K562 (cell line): Measurements from ENCODE around the gene MAP1LC3B. TPM values are rescaled to one million over a fixed set of nuclear protein-coding genes. Genes with fewer than 3 reads are reported as not detected.

Experiments
- HDAC3 ChIP-seq: fragments of 450-650 bp; IDR thresholded peaks from 2 replicates; pipeline ENCODE4 v1.6.1; 2018; ENCODE audit warnings: borderline replicate concordance, mild to moderate bottlenecking, moderate library complexity; ENCODE audit not compliant: partially characterized antibody
- HMBOX1 ChIP-seq: sonication (generic); IDR thresholded peaks from 2 replicates; pipeline ENCODE4 v1.6.1; 2016
- KDM4B ChIP-seq, 2 experiments: fragments of 450-650 bp in 1 of 2; sonication (generic) in 1 of 2; IDR thresholded peaks; 2 replicates each; pipeline ENCODE4 v1.6.1; 2016 to 2017; ENCODE audit warnings: borderline replicate concordance in 2 of 2, antibody characterized with exemption in 1 of 2, low read depth in 1 of 2, mild to moderate bottlenecking in 1 of 2
- LEF1 ChIP-seq: fragments of 450-650 bp; IDR thresholded peaks from 2 replicates; pipeline ENCODE4 v1.6.1; 2016; ENCODE audit warnings: mild to moderate bottlenecking
- MAX ChIP-seq: sonication (generic); formaldehyde crosslinking; IDR thresholded peaks from 2 replicates; pipeline ENCODE4 v1.9.0; 2022; ENCODE audit warnings: mild to moderate bottlenecking, missing genetic modification reagents
- MITF ChIP-seq: IDR thresholded peaks from 2 replicates; pipeline ENCODE4 v1.6.1; 2014; ENCODE audit warnings: antibody characterized with exemption
- PHTF2 ChIP-seq: fragments of 250-450 bp; sonication (Bioruptor Pico); IDR thresholded peaks from 2 replicates; pipeline ENCODE4 v1.5.0; 2021; ENCODE audit warnings: mild to moderate bottlenecking
- SMARCA4 ChIP-seq: fragments of 450-650 bp; IDR thresholded peaks from 2 replicates; pipeline ENCODE4 v1.6.1; 2016
- SOX6 ChIP-seq: fragments of 450-650 bp; IDR thresholded peaks from 2 replicates; pipeline ENCODE4 v1.6.1; 2014; ENCODE audit warnings: mild to moderate bottlenecking
- TEAD1 ChIP-seq, 2 experiments: fragments of 450-650 bp in 1 of 2; sonication (generic) in 1 of 2; formaldehyde crosslinking; IDR thresholded peaks; 2 replicates each; pipeline versions ENCODE4 v1.4.0 to v1.8.0; 2020 to 2022; ENCODE audit warnings: mild to moderate bottlenecking in 2 of 2, missing genetic modification reagents in 1 of 2
- ZBTB17 ChIP-seq: fragments of 450-650 bp; formaldehyde crosslinking; IDR thresholded peaks from 2 replicates; pipeline ENCODE4 v1.4.0; 2020; ENCODE audit warnings: mild to moderate bottlenecking
- ZNF398 ChIP-seq: fragments of 250-450 bp; sonication (Bioruptor Pico); IDR thresholded peaks from 2 replicates; pipeline ENCODE4 v1.8.0; 2021; ENCODE audit warnings: moderate library complexity, mild to moderate bottlenecking, inconsistent platforms
- ZSCAN32 ChIP-seq: fragments of 450-650 bp; formaldehyde crosslinking; IDR thresholded peaks from 2 replicates; pipeline ENCODE4 v1.4.0; 2020; ENCODE audit warnings: mild to moderate bottlenecking, moderate library complexity
- polyA plus RNA-seq, 8 experiments: library from polyadenylated mRNA; depleted of rRNA in 4 of 8; stranded (reverse) in 5 of 8; unstranded in 3 of 8; fragments of >200 nt; fragmentation: Nextera tagmentation in 2 of 8; fragmentation: Illumina TruSeq in 1 of 8; extraction: Ambion mirVana in 2 of 8; extraction: Trizol in 1 of 8; gene quantifications; 2 replicates each; pipeline versions ENCODE4 v1.2.1 to v1.2.3, GENCODE V29; 2011 to 2014; ENCODE audit warnings: inconsistent platforms in 1 of 8, missing spikeins in 1 of 8
- total RNA-seq, 7 experiments: library from RNA; depleted of rRNA in 6 of 7; stranded (reverse); fragments of >200 nt in 6 of 7; fragmentation: Illumina TruSeq in 2 of 7; extraction: Trizol in 2 of 7; gene quantifications; 2 replicates each; pipeline versions ENCODE4 v1.2.1 to v1.2.3, GENCODE V29; 2011 to 2021; ENCODE audit warnings: low replicate concordance in 1 of 7
- TF ChIP-seq, protein P1 (sequence below): sonication (generic); formaldehyde crosslinking; IDR thresholded peaks from 2 replicates; pipeline ENCODE4 v1.8.0; 2022; ENCODE audit warnings: mild to moderate bottlenecking, missing genetic modification reagents, borderline replicate concordance
- TF ChIP-seq, protein P2 (sequence below): fragments of 250-450 bp; sonication (Bioruptor Pico); IDR thresholded peaks from 2 replicates; pipeline ENCODE4 v1.8.0; 2022; ENCODE audit warnings: moderate library complexity, mild to moderate bottlenecking, inconsistent platforms
- TF ChIP-seq, protein P3 (sequence below): sonication (generic); formaldehyde crosslinking; IDR thresholded peaks from 2 replicates; pipeline ENCODE4 v1.8.1; 2023; ENCODE audit warnings: mild to moderate bottlenecking, missing genetic modification reagents

Gene MAP1LC3B
- total and polyA plus RNA-seq, 9 of the 15 experiments (the other 6 are each of a cell fraction or from before 2014, with no cell fraction given): 16.0 to 81.5 (median 36.7) TPM

DNA sequence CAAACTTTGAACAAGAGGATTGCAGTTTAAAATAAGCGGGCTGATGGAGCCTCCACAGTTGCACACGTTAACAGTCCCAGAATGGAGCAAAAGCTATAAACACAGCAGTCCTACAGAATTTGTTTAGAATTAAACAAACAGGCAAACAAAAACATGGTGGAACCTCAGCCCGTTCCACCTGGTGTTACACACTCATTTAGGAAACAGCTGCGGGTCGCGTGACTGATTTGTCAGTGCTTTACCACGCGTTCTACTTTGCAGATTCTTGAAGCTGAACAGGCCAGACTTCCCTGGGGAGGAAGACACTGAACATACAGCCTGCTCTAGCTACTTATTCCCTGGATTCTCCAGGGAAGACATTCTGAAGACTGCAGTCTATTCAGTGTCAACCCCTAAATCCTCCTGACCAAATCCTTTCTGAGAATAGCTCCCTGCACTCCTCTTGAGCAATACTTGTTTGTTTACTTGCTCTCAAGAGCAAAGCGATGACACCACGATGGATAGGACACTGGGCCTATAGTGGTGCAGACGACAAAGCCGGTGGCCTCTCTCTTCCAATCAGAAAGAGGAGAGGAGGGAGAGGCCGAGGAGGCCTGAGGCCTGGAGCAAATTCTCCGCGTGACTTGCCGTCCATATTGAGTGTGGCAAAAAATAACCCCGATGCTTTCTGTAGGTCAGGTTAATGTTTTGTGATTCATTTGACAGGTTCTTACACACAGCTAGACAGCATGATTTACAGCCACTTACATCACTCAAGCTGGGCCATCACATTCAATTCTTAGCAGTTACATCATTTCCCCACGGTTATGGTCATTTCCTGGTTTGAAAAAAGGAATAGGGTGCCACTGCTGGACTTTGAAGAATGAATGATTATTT is 4.0 kb upstream of the MAP1LC3B start (continued):
- TF ChIP-seq, protein P1, sequence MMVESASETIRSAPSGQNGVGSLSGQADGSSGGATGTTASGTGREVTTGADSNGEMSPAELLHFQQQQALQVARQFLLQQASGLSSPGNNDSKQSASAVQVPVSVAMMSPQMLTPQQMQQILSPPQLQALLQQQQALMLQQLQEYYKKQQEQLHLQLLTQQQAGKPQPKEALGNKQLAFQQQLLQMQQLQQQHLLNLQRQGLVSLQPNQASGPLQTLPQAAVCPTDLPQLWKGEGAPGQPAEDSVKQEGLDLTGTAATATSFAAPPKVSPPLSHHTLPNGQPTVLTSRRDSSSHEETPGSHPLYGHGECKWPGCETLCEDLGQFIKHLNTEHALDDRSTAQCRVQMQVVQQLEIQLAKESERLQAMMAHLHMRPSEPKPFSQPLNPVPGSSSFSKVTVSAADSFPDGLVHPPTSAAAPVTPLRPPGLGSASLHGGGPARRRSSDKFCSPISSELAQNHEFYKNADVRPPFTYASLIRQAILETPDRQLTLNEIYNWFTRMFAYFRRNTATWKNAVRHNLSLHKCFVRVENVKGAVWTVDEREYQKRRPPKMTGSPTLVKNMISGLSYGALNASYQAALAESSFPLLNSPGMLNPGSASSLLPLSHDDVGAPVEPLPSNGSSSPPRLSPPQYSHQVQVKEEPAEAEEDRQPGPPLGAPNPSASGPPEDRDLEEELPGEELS (CRISPR knock-in tag): peak; percentile 89; the same call in 1 of the 2 replicates
- peak in 1 of 2 experiments; percentile 78; a peak in 1 of 4 replicates for TF ChIP-seq TEAD1 (CRISPR knock-in tag; IDR thresholded peaks at IDR 0.05)
- peak; percentile 94 for TF ChIP-seq LEF1
- TF ChIP-seq, protein P2, sequence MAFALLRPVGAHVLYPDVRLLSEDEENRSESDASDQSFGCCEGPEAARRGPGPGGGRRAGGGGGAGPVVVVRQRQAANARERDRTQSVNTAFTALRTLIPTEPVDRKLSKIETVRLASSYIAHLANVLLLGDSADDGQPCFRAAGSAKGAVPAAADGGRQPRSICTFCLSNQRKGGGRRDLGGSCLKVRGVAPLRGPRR (CRISPR knock-in tag): peak; percentile 92
- no peak for TF ChIP-seq KDM4B (IDR thresholded peaks at IDR 0.05; ENCODE audit: borderline replicate concordance in 2 of 2, low read depth in 1 of 2)
- peak; percentile 55; the same call in 1 of the 2 replicates for TF ChIP-seq HMBOX1
- TF ChIP-seq ZNF398 (CRISPR knock-in tag): peak; percentile 72
- no peak for TF ChIP-seq PHTF2 (CRISPR knock-in tag)
- TF ChIP-seq, protein P3, sequence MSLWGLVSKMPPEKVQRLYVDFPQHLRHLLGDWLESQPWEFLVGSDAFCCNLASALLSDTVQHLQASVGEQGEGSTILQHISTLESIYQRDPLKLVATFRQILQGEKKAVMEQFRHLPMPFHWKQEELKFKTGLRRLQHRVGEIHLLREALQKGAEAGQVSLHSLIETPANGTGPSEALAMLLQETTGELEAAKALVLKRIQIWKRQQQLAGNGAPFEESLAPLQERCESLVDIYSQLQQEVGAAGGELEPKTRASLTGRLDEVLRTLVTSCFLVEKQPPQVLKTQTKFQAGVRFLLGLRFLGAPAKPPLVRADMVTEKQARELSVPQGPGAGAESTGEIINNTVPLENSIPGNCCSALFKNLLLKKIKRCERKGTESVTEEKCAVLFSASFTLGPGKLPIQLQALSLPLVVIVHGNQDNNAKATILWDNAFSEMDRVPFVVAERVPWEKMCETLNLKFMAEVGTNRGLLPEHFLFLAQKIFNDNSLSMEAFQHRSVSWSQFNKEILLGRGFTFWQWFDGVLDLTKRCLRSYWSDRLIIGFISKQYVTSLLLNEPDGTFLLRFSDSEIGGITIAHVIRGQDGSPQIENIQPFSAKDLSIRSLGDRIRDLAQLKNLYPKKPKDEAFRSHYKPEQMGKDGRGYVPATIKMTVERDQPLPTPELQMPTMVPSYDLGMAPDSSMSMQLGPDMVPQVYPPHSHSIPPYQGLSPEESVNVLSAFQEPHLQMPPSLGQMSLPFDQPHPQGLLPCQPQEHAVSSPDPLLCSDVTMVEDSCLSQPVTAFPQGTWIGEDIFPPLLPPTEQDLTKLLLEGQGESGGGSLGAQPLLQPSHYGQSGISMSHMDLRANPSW (CRISPR knock-in tag): no peak
- TF ChIP-seq ZSCAN32 (CRISPR knock-in tag): peak; percentile 48; the same call in 1 of the 2 replicates
- peak; percentile 82 for TF ChIP-seq SOX6
- TF ChIP-seq HDAC3: peak; percentile 63
- TF ChIP-seq SMARCA4: peak; percentile 63
- TF ChIP-seq ZBTB17 (CRISPR knock-in tag): peak; percentile 56; the same call in 1 of the 2 replicates
- TF ChIP-seq MAX (CRISPR knock-in tag): peak; percentile 77
- peak; percentile 93 for TF ChIP-seq MITF
